OCI-LY7 (cell line): ENCODE results near the gene ROBO3. TPM values are rescaled to one million over a fixed set of nuclear protein-coding genes. Genes with fewer than 3 reads are reported as not detected.

Experiments
- BruUV-seq: library from RNA; stranded (reverse); fragments of 400-500 nt; replicated peaks from 2 replicates; lab custom pipeline; 2021; lab: Mats Ljungman, UMichigan
- CTCF ChIA-PET: fragments of 300-600 bp; sonication (Branson Sonifier 250); formaldehyde crosslinking; loops from one replicate; lab custom pipeline; 2022; ENCODE audit warnings: antibody characterized with exemption; ENCODE audit not compliant: unreplicated experiment; lab: Charles Lee
- POLR2A ChIA-PET: fragments of 300-600 bp; sonication (Branson Sonifier 250); formaldehyde crosslinking; loops from one replicate; lab custom pipeline; 2022; ENCODE audit warnings: antibody characterized with exemption; lab: Charles Lee
- DNase-seq: peaks from one replicate; pipeline ENCODE4 v3.0.0-alpha.2; 2015; ENCODE audit warnings: low spot score
- H2AFZ ChIP-seq: fragments of 200-600 bp; sonication (generic), shearing (Covaris generic); 2 replicates; pipeline ENCODE4 v1.6.1; 2014; ENCODE audit warnings: mild to moderate bottlenecking, antibody characterized with exemption, low read length, moderate library complexity
- H3K27ac ChIP-seq: fragments of 200-600 bp; sonication (generic); 2 replicates; pipeline ENCODE4 v1.5.1; 2014; ENCODE audit warnings: mixed run types, low read depth, mild to moderate bottlenecking, moderate library complexity, low read length, inconsistent platforms; ENCODE audit not compliant: poor library complexity, severe bottlenecking
- H3K36me3 ChIP-seq: fragments of 200-600 bp; sonication (generic); 2 replicates; pipeline ENCODE4 v1.6.1; 2014; ENCODE audit warnings: mild to moderate bottlenecking, antibody characterized with exemption, low read length, moderate library complexity, mixed read lengths; ENCODE audit not compliant: insufficient read depth
- H3K4me1 ChIP-seq: fragments of 200-600 bp; sonication (generic); 2 replicates; pipeline ENCODE4 v1.5.1; 2014; ENCODE audit warnings: mild to moderate bottlenecking, low read length; ENCODE audit not compliant: insufficient read depth, poor library complexity, severe bottlenecking
- H3K4me2 ChIP-seq: fragments of 200-600 bp; sonication (generic); 2 replicates; pipeline ENCODE4 v1.6.1; 2014; ENCODE audit warnings: mild to moderate bottlenecking, low read length
- H3K4me3 ChIP-seq: fragments of 200-600 bp; sonication (generic); 2 replicates; pipeline ENCODE4 v1.5.1; 2014; ENCODE audit warnings: mild to moderate bottlenecking, low read depth, low read length; ENCODE audit not compliant: poor library complexity, severe bottlenecking
- H3K79me2 ChIP-seq: fragments of 200-600 bp; sonication (generic); 2 replicates; pipeline ENCODE4 v1.6.1; 2016; ENCODE audit warnings: low read depth, mild to moderate bottlenecking, low read length, moderate library complexity, mixed read lengths; ENCODE audit not compliant: insufficient read depth
- H3K9me2 ChIP-seq: fragments of 200-600 bp; sonication (generic); 2 replicates; pipeline ENCODE4 v1.6.1; 2016; ENCODE audit warnings: mild to moderate bottlenecking, low read length, mixed read lengths; ENCODE audit not compliant: insufficient read depth
- H3K9me3 ChIP-seq: fragments of 200-600 bp; sonication (generic); 2 replicates; pipeline ENCODE4 v1.6.1; 2014; ENCODE audit warnings: mild to moderate bottlenecking, mixed run types, low read length, mixed read lengths
- H4K20me1 ChIP-seq: fragments of 200-600 bp; sonication (generic); 2 replicates; pipeline ENCODE4 v1.6.1; 2014; ENCODE audit warnings: mild to moderate bottlenecking, antibody characterized with exemption, low read length, moderate library complexity, mixed read lengths; ENCODE audit not compliant: insufficient read depth
- CTCF ChIP-seq: fragments of 200-600 bp; sonication (generic); conservative IDR thresholded peaks from 2 replicates; pipeline ENCODE4 v1.5.1; 2014; ENCODE audit warnings: mild to moderate bottlenecking, antibody characterized with exemption, low read length, moderate library complexity, mixed read lengths
- EZH2phosphoT487 ChIP-seq: fragments of 200-600 bp; sonication (generic); IDR thresholded peaks from 2 replicates; pipeline ENCODE4 v1.6.1; 2018; ENCODE audit warnings: low read depth, borderline replicate concordance, mild to moderate bottlenecking, mixed run types, antibody characterized with exemption, low read length, moderate library complexity, mixed read lengths
- intact Hi-C: fragments of 100-400 bp; cut with micrococcal nuclease; formaldehyde crosslinking; loops from one replicate; pipeline ENCODE4 v1.10.0; 2022; ENCODE audit not compliant: unreplicated experiment
- total RNA-seq, 2 experiments: library from RNA; depleted of rRNA in 1 of 2; stranded (reverse); fragments of >200 nt in 1 of 2; shearing (Covaris generic) in 1 of 2; gene quantifications; 2 replicates each; pipeline ENCODE4 v1.2.3, GENCODE V29; 2014 to 2022

ROBO3 gene
- total RNA-seq, 2 experiments from 2014 or later: 0.19 TPM; not detected in 1

- ChIA-PET POLR2A (interaction anchor here (0.6 kb wide), 1 partner anchor 363 kb away, joined by 3 read pairs; no protein-coding TSS in a partner anchor), CTCF (no interaction called here)
- Histone ChIP-seq H4K20me1 (no peaks in the 10 kb centered on the region), H3K4me3 (no peak overlapping the region), H3K79me2 (no peaks in the 10 kb centered on the region), H3K36me3 (no peaks in the 10 kb centered on the region), H3K27ac (no peak overlapping the region), H3K4me1 (no peaks in the 10 kb centered on the region), H2AFZ (no peak overlapping the region), H3K9me2 (no peaks in the 10 kb centered on the region), H3K9me3 (no peaks in the 10 kb centered on the region), H3K4me2 (no peak overlapping the region)
- intact Hi-C loops: no loop called here
- BruUV-seq: no TSS peak
- DNase-seq: no peak
- TF ChIP-seq CTCF: no peak
- TF ChIP-seq EZH2phosphoT487: no peak
Measured at GRCh38 chr11:124889191-124890091, 24.2 kb downstream of the ROBO3 start.

GRCh38 chr11:124890151-124890550 lies 24.9 kb downstream of the ROBO3 start:
- H3K36me3 ChIP-seq: no peaks in the 10 kb centered on the region
- H2AFZ ChIP-seq: no peak overlapping the region
- no peak overlapping the region for H3K27ac ChIP-seq
- ChIA-PET POLR2A (interaction anchor here (0.6 to 1.4 kb wide), 3 partner anchors 9 to 363 kb away, joined by 3 to 5 read pairs (median 4); no protein-coding TSS in a partner anchor), CTCF (no interaction called here)
- no peaks in the 10 kb centered on the region for H3K4me1 ChIP-seq
- TF ChIP-seq EZH2phosphoT487 (no peak), CTCF (no peak)
- DNase-seq: no peak
- intact Hi-C loops: no loop called here
- H3K79me2 ChIP-seq: no peaks in the 10 kb centered on the region
- no peak overlapping the region for H3K4me3 ChIP-seq
- H3K4me2 ChIP-seq: no peak overlapping the region
- no peaks in the 10 kb centered on the region for H4K20me1 ChIP-seq
- BruUV-seq: no TSS peak
- no peaks in the 10 kb centered on the region for H3K9me2 ChIP-seq
- no peaks in the 10 kb centered on the region for H3K9me3 ChIP-seq
